Measurements from ENCODE around the gene CLIP1.

GRCh38 chr12:122395319-122395718, 27.1 kb downstream of the CLIP1 start:
- TF ChIP-seq, protein P1, sequence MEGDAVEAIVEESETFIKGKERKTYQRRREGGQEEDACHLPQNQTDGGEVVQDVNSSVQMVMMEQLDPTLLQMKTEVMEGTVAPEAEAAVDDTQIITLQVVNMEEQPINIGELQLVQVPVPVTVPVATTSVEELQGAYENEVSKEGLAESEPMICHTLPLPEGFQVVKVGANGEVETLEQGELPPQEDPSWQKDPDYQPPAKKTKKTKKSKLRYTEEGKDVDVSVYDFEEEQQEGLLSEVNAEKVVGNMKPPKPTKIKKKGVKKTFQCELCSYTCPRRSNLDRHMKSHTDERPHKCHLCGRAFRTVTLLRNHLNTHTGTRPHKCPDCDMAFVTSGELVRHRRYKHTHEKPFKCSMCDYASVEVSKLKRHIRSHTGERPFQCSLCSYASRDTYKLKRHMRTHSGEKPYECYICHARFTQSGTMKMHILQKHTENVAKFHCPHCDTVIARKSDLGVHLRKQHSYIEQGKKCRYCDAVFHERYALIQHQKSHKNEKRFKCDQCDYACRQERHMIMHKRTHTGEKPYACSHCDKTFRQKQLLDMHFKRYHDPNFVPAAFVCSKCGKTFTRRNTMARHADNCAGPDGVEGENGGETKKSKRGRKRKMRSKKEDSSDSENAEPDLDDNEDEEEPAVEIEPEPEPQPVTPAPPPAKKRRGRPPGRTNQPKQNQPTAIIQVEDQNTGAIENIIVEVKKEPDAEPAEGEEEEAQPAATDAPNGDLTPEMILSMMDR (IDR thresholded peaks at IDR 0.05; ENCODE audit: insufficient read depth, low read length, poor library complexity, severe bottlenecking): no peak
- TF ChIP-seq EZH2phosphoT487 (conservative IDR thresholded peaks at IDR 0.05; ENCODE audit: low read length): no peak
